ENCODE measurements around the gene CPNE7. TPM values are rescaled to one million over a fixed set of nuclear protein-coding genes. Genes with fewer than 3 reads are reported as not detected.

Gene CPNE7
- total RNA-seq, 1 experiment from 2014 or later: 108 TPM

DNA sequence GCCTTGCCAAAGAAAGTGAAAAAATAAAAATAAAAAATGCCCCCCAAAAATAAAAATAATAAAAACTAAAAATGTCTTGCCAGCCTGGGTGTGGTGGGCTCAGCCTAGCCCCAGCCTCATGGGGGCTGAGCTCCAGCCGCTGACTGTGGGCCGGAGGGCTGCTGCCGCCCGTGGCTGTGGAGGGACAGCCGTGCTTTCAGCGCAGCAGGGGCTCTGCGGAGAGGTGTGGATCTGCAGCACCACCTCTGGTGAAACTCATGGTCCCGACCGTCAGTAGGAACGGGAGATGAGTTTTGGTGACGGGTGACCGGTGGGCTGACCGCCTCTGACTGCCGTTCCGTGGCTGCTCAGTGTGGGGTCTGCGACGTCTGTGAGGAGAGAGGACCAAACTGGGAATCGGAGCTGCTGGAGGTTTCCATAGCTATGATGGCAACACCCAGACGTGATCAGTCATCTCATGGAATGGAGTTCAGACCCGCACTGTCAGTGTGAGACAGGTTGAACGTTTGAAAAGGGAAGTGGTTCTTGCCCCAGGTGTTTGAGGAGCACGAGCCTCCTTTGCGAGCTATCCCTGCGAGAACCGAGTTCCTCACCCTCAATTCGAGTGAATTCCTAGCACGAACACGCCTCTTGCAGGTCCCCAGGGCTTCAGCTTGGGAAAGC lies 27.1 kb upstream of the CPNE7 start:
- ChIA-PET POLR2A (ENCODE audit: low non-redundant PET) (no interaction called here), CTCF (interaction anchor here (0.6 kb wide), 1 partner anchor 52 kb away, joined by 5 read pairs; no protein-coding TSS in a partner anchor)
- no peak for DNase-seq (ENCODE audit: low spot score)
- Histone ChIP-seq H3K9me3 (ENCODE audit: low read depth, low read length, poor library complexity, severe bottlenecking) (no peaks in the 10 kb centered on the region), H3K27ac (ENCODE audit: low read depth, low read length, poor library complexity, severe bottlenecking) (no peak overlapping the region), H3K4me3 (ENCODE audit: low read depth, low read length, poor library complexity, severe bottlenecking) (no peak overlapping the region), H3K4me1 (ENCODE audit: insufficient read depth, low read length, poor library complexity, severe bottlenecking) (no peaks in the 10 kb centered on the region), H3K36me3 (ENCODE audit: insufficient read depth, low read length, poor library complexity, severe bottlenecking) (peaks cover 3% of the 10 kb centered on the region), H3K27me3 (replicated peaks; ENCODE audit: insufficient read depth, low read depth, low read length, poor library complexity) (no peaks in the 10 kb centered on the region)
- intact Hi-C loops (cut with micrococcal nuclease; ENCODE audit: unreplicated experiment): no loop called here
- no peak for TF ChIP-seq EZH2 (IDR thresholded peaks at IDR 0.05; ENCODE audit: borderline replicate concordance, low read depth, low read length, poor library complexity, severe bottlenecking)
- TF ChIP-seq, protein P1, sequence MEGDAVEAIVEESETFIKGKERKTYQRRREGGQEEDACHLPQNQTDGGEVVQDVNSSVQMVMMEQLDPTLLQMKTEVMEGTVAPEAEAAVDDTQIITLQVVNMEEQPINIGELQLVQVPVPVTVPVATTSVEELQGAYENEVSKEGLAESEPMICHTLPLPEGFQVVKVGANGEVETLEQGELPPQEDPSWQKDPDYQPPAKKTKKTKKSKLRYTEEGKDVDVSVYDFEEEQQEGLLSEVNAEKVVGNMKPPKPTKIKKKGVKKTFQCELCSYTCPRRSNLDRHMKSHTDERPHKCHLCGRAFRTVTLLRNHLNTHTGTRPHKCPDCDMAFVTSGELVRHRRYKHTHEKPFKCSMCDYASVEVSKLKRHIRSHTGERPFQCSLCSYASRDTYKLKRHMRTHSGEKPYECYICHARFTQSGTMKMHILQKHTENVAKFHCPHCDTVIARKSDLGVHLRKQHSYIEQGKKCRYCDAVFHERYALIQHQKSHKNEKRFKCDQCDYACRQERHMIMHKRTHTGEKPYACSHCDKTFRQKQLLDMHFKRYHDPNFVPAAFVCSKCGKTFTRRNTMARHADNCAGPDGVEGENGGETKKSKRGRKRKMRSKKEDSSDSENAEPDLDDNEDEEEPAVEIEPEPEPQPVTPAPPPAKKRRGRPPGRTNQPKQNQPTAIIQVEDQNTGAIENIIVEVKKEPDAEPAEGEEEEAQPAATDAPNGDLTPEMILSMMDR (conservative IDR thresholded peaks at IDR 0.05; ENCODE audit: low read depth, low read length): no peak
- no TSS peak for BruUV-seq (replicated peaks)

DNA sequence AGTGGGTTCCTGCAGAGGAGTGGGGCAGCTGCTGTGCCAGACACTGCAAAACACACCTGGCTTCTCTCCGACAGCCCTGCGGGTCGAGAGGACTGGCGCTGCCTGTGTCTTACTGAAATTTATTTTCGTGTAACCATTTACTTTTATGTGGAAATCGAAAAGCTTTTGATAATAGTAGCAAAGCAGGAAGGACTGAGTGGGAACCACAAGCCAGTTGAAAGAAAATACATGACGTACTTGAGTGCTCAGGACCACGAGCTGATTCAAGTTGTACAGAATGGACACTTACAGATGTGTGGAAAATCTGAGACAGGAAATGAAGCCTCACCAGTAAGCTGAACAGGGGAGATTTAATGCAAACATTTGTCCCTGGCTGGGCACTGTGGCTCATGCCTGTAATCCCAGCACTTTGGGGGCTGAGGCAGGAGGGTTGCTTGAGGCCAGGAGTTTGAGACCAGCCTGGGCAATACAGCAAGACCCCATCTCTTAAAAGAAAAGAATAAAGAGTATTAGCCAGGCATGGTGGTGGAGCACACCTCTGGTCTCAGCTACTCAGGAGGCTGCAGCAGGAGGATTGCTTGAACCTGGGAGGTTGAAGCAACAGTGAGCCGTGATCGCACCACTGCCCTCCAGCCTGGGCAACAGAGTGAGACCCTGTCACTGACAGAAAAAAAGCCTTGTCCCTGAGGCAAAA lies 26.4 kb upstream of the CPNE7 start:
- Histone ChIP-seq H3K36me3 (ENCODE audit: insufficient read depth, low read length, poor library complexity, severe bottlenecking) (peaks cover 6% of the 10 kb centered on the region), H3K27me3 (replicated peaks; ENCODE audit: insufficient read depth, low read depth, low read length, poor library complexity) (no peaks in the 10 kb centered on the region), H3K4me1 (ENCODE audit: insufficient read depth, low read length, poor library complexity, severe bottlenecking) (no peaks in the 10 kb centered on the region), H3K9me3 (ENCODE audit: low read depth, low read length, poor library complexity, severe bottlenecking) (no peaks in the 10 kb centered on the region), H3K27ac (ENCODE audit: low read depth, low read length, poor library complexity, severe bottlenecking) (no peak overlapping the region), H3K4me3 (ENCODE audit: low read depth, low read length, poor library complexity, severe bottlenecking) (no peak overlapping the region)
- ChIA-PET CTCF (interaction anchor here (0.6 kb wide), 1 partner anchor 51 kb away, joined by 5 read pairs; no protein-coding TSS in a partner anchor), POLR2A (ENCODE audit: low non-redundant PET) (no interaction called here)
- no TSS peak for BruUV-seq (replicated peaks)
- TF ChIP-seq EZH2 (IDR thresholded peaks at IDR 0.05; ENCODE audit: borderline replicate concordance, low read depth, low read length, poor library complexity, severe bottlenecking): no peak
- TF ChIP-seq, protein P1 (conservative IDR thresholded peaks at IDR 0.05; ENCODE audit: low read depth, low read length): no peak
- no peak for DNase-seq (ENCODE audit: low spot score)
- intact Hi-C loops (cut with micrococcal nuclease; ENCODE audit: unreplicated experiment): no loop called here

GRCh38 chr16:89550421-89551007 lies 25.0 kb upstream of the CPNE7 start:
- intact Hi-C loops (cut with micrococcal nuclease; ENCODE audit: unreplicated experiment): no loop called here
- Histone ChIP-seq H3K36me3 (ENCODE audit: insufficient read depth, low read length, poor library complexity, severe bottlenecking) (peaks cover 6% of the 10 kb centered on the region), H3K4me3 (ENCODE audit: low read depth, low read length, poor library complexity, severe bottlenecking) (no peak overlapping the region), H3K27ac (ENCODE audit: low read depth, low read length, poor library complexity, severe bottlenecking) (no peak overlapping the region), H3K4me1 (ENCODE audit: insufficient read depth, low read length, poor library complexity, severe bottlenecking) (no peaks in the 10 kb centered on the region), H3K27me3 (replicated peaks; ENCODE audit: insufficient read depth, low read depth, low read length, poor library complexity) (no peaks in the 10 kb centered on the region), H3K9me3 (ENCODE audit: low read depth, low read length, poor library complexity, severe bottlenecking) (no peaks in the 10 kb centered on the region)
- DNase-seq (ENCODE audit: low spot score): no peak
- no peak for TF ChIP-seq EZH2 (IDR thresholded peaks at IDR 0.05; ENCODE audit: borderline replicate concordance, low read depth, low read length, poor library complexity, severe bottlenecking)
- TF ChIP-seq, protein P1 (conservative IDR thresholded peaks at IDR 0.05; ENCODE audit: low read depth, low read length): no peak
- no TSS peak for BruUV-seq (replicated peaks)
- ChIA-PET CTCF (interaction anchor here (0.6 kb wide), 1 partner anchor 18 kb away, joined by 3 read pairs; no protein-coding TSS in a partner anchor), POLR2A (ENCODE audit: low non-redundant PET) (no interaction called here)
